Measurements from ENCODE around the gene GALNT15.

GALNT15 gene

GRCh38 chr3:16171009-16171408 lies 3.5 kb upstream of the GALNT15 start:
- no peak for DNase-seq

DNA sequence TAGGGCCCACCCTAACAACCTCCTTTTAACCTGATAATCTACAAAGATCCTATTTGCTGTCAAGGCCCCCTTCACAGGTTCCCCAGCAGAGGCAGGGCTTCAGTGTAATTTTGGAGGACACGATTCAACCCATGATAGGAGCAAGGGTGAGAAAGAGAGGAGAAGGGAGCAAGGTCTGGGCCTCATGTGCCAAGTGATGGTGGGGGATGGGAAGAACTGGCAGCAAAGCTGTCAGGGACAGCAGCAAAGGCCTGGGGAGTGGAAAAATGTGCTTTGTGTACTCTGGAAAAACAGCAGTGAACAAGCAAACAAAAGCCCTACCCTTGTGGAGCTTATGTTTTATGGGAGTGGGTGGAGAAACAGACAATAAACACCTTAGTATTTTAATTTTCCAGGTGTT lies 2.7 kb upstream of the GALNT15 start:
- no peak for DNase-seq

GRCh38 chr3:16173283-16174025 lies 1.0 kb upstream of the GALNT15 start:
- DNase-seq = no peak

- DNase-seq = no peak
Measured at GRCh38 chr3:16174026-16174355, 489 bp upstream of the GALNT15 start.

- no peak for DNase-seq
Measured at GRCh38 chr3:16174976-16175901, 759 bp downstream of the GALNT15 start.

- no peak for DNase-seq
Measured at GRCh38 chr3:16176391-16177030, 2.0 kb downstream of the GALNT15 start.

- DNase-seq = no peak
Measured at GRCh38 chr3:16177382-16177781, 2.9 kb downstream of the GALNT15 start.

DNA sequence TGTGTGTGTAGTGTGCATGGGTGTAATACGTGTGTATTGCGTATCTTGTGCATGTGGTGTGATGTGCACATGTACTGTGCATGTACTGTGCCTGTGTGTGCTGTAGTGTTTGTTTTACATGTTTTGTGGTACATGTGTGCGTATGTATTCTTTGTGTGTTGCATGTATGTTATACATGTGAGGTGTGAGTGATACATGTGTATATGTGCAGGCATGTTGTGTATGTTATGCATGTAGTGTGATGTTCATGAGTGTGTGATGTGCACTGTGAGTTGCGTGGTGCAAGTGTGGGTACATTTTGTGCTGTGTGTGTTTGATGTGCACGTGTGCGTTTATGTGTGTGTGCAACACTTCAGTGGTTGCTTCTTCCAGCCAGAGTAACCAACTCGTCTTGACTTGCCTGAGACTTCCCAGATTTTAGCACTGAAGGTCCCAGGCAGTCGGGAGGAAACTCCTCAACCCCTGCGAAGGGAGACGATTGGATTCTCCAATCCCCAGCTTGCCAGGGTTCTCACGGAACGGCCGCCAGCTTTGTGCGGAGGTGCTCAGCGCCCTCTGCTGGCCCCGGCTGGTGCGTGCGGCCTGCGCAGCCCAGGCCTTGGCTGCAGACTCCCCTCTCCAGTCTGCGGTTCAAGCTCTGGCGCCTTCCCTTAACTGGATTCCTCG lies 3.6 kb downstream of the GALNT15 start:
- DNase-seq = no peak

DNA sequence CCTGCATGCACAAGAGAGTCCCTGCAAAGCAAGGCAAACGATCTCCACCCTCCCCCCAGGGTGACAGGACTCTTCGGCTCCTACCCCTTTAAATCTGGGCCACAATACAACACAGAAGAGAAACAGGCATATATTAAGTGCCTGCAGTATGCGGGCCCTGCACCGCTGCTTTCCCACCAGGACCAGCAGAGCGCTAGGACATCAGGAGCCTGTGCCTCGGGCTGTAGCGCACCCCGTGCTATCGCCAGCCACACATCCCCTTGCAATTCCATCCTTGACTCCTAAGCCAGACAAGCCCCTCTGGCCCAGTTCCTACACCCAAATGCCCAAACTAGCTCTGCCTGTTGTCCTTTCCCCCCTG lies 4.1 kb downstream of the GALNT15 start:
- no peak for DNase-seq

GRCh38 chr3:16179261-16179660 lies 4.8 kb downstream of the GALNT15 start:
- DNase-seq = no peak

- DNase-seq = no peak
Measured at GRCh38 chr3:16179771-16180736, 5.6 kb downstream of the GALNT15 start.

DNA sequence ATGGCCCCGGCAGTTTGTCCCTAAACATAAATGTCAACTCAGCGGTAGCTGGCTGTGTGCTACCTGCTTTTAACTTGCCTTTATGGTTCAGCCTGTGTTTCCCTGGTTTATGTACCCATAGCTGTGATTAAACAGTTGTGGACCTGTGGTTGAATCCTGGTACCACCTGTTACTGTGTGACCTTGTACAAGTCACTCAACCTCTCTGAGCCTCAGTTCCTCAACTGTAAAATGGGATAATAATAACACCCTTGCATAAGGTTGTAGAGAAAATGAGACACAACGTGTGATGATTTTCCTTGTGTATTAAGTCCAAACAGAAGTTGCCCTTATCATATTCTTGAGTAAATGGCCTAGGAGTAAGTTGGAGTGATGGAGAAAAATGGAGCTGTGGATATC lies 6.3 kb downstream of the GALNT15 start:
- no peak for DNase-seq

DNA sequence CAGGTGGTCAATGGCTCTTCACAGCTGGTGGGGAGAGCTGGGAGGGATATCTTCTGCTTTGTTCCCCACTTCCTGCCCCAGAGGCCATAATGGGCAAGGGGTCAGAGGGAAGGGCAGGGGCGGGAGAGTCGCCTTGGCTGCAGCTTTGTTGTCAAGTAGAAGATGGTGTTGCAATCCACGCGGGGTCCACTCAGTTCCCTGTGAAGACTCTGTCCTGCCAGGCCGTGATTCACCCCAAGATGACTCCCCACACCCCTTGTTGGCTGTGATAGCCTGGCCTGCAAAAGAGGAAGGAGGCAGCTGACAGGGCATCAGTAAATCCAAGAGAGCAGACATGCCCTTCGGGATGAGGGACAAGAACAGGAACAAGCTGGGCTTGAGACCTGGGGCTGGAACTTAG lies 6.9 kb downstream of the GALNT15 start:
- DNase-seq = peak; percentile 15 to 37

- DNase-seq = no peak
Measured at GRCh38 chr3:16182183-16182582, 7.7 kb downstream of the GALNT15 start.

DNA sequence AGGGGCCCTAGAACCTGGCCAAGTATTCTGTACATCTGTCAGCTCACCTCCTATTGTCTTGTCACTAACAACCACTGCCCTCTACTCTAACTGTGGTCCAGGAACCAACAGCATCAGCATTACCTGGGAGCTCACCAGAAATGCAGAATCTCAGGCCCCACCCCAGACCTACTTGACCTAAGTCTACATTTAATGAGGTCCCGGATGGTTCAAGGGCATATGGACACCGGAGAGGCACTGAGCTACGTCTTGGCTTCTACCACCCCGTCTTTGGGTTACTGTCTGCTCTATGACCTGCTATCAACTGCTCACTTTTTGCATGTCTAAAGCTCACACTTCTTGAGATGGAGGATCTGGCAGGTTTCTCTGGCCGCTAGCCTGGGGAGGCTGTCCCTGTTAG lies 8.1 kb downstream of the GALNT15 start:
- no peak for DNase-seq

DNA sequence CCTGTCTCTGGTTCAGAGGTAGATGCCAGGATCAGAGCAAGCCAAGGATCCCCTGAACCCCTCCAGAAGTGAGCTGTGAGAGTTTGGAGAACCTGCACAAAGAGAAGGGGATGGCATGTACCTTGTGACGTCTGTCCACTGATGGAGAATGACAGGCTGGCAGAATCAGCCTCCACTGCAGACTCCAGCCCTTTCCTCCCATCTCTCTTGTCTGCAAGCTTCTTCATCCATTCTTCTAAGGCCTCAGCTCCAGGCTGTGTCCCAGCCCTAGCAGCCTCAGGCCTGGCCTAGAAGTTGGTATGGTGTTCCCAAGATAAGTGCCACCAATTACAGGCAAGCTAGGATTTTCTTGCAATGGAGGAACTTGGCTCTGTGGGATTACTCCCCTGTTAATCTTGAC lies 8.6 kb downstream of the GALNT15 start:
- no peak for DNase-seq

GRCh38 chr3:16183601-16184270 lies 9.3 kb downstream of the GALNT15 start:
- no peak for DNase-seq

DNA sequence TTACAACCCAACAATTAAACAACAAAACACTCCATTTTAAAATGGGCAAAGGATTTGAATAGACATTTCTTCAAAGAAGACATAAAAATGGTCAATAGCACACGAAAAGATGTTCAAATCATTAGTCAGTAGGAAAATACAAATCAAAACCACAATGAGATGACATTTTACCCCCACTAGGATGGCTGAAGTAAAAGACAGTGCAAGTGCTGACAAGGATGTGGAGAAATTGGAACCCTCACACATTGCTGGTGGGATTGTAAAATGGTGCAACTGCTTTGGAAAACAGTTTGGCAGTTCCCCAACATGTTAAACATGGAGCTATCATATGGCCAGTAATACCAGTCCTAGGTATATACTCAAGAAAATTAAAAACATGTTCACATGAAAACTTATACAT lies 11.6 kb downstream of the GALNT15 start:
- DNase-seq = no peak

DNA sequence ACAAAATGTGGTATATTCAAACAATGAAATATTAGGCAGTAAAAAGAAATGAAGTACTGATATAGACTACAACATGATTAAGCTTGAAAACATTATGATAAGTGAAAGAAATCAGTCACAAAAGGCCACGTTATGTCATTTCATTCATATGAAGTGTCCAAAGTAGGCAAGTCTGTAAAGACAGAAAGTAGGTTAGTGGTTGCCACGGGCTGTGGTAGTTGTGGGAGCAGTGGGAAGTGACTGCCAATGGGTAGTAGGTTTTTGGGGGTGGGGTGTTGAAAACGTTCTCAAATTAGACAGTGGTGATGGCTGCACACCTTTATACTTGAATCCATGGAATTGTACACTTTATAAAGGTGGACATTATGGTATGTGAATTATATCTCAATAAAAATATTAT lies 12.1 kb downstream of the GALNT15 start:
- DNase-seq = no peak

GRCh38 chr3:16187213-16187790 lies 12.8 kb downstream of the GALNT15 start:
- no peak for DNase-seq

GRCh38 chr3:16188071-16188470 lies 13.6 kb downstream of the GALNT15 start:
- DNase-seq = no peak

Data from bone marrow (tissue), 2 donors.